WTC11 (cell line): ENCODE data around the gene ARHGAP20. TPM values are rescaled to one million over a fixed set of nuclear protein-coding genes. Genes with fewer than 3 reads are reported as not detected.

Source experiments
- ATAC-seq: fragments of 200-7000 bp; cut with Tn5 transposase; 2 replicates; pipeline ENCODE4 v1.10.0; 2021; ENCODE audit warnings: mild to moderate bottlenecking, moderate library complexity
- CTCF ChIA-PET: fragments of 300-600 bp; sonication (Branson Sonifier 250); formaldehyde crosslinking; loops from one replicate; lab custom pipeline; 2021; ENCODE audit warnings: antibody characterized with exemption; lab: Charles Lee
- POLR2A ChIA-PET: fragments of 350-600 bp; sonication (Branson Sonifier 250); formaldehyde crosslinking; loops from one replicate; lab custom pipeline; 2021; ENCODE audit warnings: antibody characterized with exemption; lab: Charles Lee
- DNase-seq: peaks from one replicate; pipeline ENCODE4 v3.0.0; 2021; ENCODE audit warnings: low spot score
- H3K27ac Mint-ChIP-seq: 2 replicates; pipeline ENCODE4 v1.8.0; 2021; ENCODE audit warnings: mixed read lengths
- H3K27me3 Mint-ChIP-seq: 2 replicates; pipeline ENCODE4 v1.8.0; 2021; ENCODE audit warnings: low read depth, mild to moderate bottlenecking, moderate library complexity, mixed read lengths
- H3K36me3 Mint-ChIP-seq: 2 replicates; pipeline ENCODE4 v1.8.0; 2021; ENCODE audit warnings: mixed read lengths
- H3K4me1 Mint-ChIP-seq: 2 replicates; pipeline ENCODE4 v1.8.0; 2022; ENCODE audit warnings: mixed read lengths
- H3K4me3 Mint-ChIP-seq: 2 replicates; pipeline ENCODE4 v1.8.0; 2021; ENCODE audit warnings: mild to moderate bottlenecking, moderate library complexity, mixed read lengths
- H3K9me3 Mint-ChIP-seq: 2 replicates; pipeline ENCODE4 v1.8.0; 2021; ENCODE audit warnings: mixed read lengths
- ETV6 ChIP-seq: sonication (generic); formaldehyde crosslinking; IDR thresholded peaks from 2 replicates; pipeline ENCODE4 v1.8.1; 2022; ENCODE audit warnings: mild to moderate bottlenecking, missing genetic modification reagents
- GRHL2 ChIP-seq: fragments of 250-450 bp; sonication (Bioruptor Pico); IDR thresholded peaks from 2 replicates; pipeline ENCODE4 v1.8.0; 2022; ENCODE audit warnings: mild to moderate bottlenecking, moderate library complexity; ENCODE audit not compliant: insufficient replicate concordance, severe bottlenecking
- JAZF1 ChIP-seq: fragments of 250-450 bp; sonication (Bioruptor Pico); IDR thresholded peaks from 2 replicates; pipeline ENCODE4 v1.9.0; 2021; ENCODE audit warnings: moderate library complexity, mild to moderate bottlenecking, inconsistent platforms
- JUN ChIP-seq: sonication (generic); formaldehyde crosslinking; IDR thresholded peaks from 2 replicates; pipeline ENCODE4 v1.8.0; 2023; ENCODE audit warnings: mild to moderate bottlenecking, missing genetic modification reagents
- KAT7 ChIP-seq: sonication (generic); formaldehyde crosslinking; IDR thresholded peaks from 2 replicates; pipeline ENCODE4 v1.8.1; 2023; ENCODE audit warnings: missing genetic modification reagents, mild to moderate bottlenecking, borderline replicate concordance
- OVOL2 ChIP-seq: fragments of 250-450 bp; sonication (Bioruptor Pico); IDR thresholded peaks from 2 replicates; pipeline ENCODE4 v1.9.0; 2021; ENCODE audit warnings: mild to moderate bottlenecking, borderline replicate concordance
- ZNF121 ChIP-seq: sonication (generic); formaldehyde crosslinking; IDR thresholded peaks from 2 replicates; pipeline ENCODE4 v1.8.0; 2023; ENCODE audit warnings: missing genetic modification reagents
- ZNF263 ChIP-seq: sonication (generic); formaldehyde crosslinking; IDR thresholded peaks from 2 replicates; pipeline ENCODE4 v1.8.1; 2022; ENCODE audit warnings: low read depth, mild to moderate bottlenecking, moderate library complexity, missing genetic modification reagents
- total RNA-seq: library from RNA; stranded (reverse); gene quantifications from 3 replicates; pipeline ENCODE4 v1.2.3, GENCODE V29; 2021
- TF ChIP-seq, protein P1 (sequence below): sonication (generic); formaldehyde crosslinking; conservative IDR thresholded peaks from 2 replicates; pipeline ENCODE4 v1.8.1; 2023; ENCODE audit warnings: mild to moderate bottlenecking, low read depth, missing genetic modification reagents, moderate library complexity
- TF ChIP-seq, protein P2 (sequence below): sonication (generic); formaldehyde crosslinking; IDR thresholded peaks from 2 replicates; pipeline ENCODE4 v1.8.0; 2022; ENCODE audit warnings: missing genetic modification reagents
- TF ChIP-seq, protein P3 (sequence below): sonication (generic); formaldehyde crosslinking; IDR thresholded peaks from 2 replicates; pipeline ENCODE4 v1.8.0; 2022; ENCODE audit warnings: mild to moderate bottlenecking, missing genetic modification reagents
- TF ChIP-seq, protein P4 (sequence below): sonication (generic); formaldehyde crosslinking; IDR thresholded peaks from 2 replicates; pipeline ENCODE4 v1.8.1; 2022; ENCODE audit warnings: missing genetic modification reagents, borderline replicate concordance
- TF ChIP-seq, protein P5 (sequence below): sonication (generic); formaldehyde crosslinking; IDR thresholded peaks from 2 replicates; pipeline ENCODE4 v1.8.0; 2022; ENCODE audit warnings: mild to moderate bottlenecking, missing genetic modification reagents
- TF ChIP-seq, protein P6 (sequence below): sonication (generic); formaldehyde crosslinking; IDR thresholded peaks from 2 replicates; pipeline ENCODE4 v1.8.0; 2023; ENCODE audit warnings: mild to moderate bottlenecking, missing genetic modification reagents

ARHGAP20 gene
- total RNA-seq, 1 experiment from 2014 or later, result 0.15 TPM

DNA sequence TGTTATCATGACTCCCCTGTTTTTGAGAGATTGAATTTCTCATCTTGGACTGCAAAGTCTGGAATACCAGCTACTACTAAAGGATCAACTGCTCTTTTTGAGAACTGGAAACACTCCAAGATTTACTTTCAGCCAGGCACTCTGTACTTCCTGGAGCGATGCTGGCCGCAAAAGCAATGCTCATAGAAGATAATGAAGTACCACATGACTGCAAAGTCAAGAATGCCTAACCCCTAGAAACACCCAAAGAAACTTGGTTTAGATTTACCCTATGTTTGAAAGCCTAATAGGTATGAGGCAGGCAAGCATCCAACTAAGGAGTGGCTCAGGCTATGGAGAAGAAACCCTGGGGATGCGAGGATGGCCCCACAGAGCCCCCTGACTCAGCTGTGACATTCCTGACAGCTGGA lies 47.7 kb upstream of the ARHGAP20 start:
- Mint-ChIP-seq H3K9me3 (no peaks in the 10 kb centered on the region), H3K4me1 (peaks cover 15% of the 10 kb centered on the region), H3K4me3 (no peak overlapping the region)
- DNase-seq (no peak), ATAC-seq (no peak)
- TF ChIP-seq ETV6 (CRISPR knock-in tag), result no peak
- no peak for TF ChIP-seq GRHL2 (CRISPR knock-in tag)
- TF ChIP-seq, protein P1, sequence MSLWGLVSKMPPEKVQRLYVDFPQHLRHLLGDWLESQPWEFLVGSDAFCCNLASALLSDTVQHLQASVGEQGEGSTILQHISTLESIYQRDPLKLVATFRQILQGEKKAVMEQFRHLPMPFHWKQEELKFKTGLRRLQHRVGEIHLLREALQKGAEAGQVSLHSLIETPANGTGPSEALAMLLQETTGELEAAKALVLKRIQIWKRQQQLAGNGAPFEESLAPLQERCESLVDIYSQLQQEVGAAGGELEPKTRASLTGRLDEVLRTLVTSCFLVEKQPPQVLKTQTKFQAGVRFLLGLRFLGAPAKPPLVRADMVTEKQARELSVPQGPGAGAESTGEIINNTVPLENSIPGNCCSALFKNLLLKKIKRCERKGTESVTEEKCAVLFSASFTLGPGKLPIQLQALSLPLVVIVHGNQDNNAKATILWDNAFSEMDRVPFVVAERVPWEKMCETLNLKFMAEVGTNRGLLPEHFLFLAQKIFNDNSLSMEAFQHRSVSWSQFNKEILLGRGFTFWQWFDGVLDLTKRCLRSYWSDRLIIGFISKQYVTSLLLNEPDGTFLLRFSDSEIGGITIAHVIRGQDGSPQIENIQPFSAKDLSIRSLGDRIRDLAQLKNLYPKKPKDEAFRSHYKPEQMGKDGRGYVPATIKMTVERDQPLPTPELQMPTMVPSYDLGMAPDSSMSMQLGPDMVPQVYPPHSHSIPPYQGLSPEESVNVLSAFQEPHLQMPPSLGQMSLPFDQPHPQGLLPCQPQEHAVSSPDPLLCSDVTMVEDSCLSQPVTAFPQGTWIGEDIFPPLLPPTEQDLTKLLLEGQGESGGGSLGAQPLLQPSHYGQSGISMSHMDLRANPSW (CRISPR knock-in tag), result no peak
- no peak for TF ChIP-seq JAZF1
- no peak for TF ChIP-seq OVOL2
- TF ChIP-seq KAT7 (CRISPR knock-in tag), result no peak
- TF ChIP-seq, protein P2, sequence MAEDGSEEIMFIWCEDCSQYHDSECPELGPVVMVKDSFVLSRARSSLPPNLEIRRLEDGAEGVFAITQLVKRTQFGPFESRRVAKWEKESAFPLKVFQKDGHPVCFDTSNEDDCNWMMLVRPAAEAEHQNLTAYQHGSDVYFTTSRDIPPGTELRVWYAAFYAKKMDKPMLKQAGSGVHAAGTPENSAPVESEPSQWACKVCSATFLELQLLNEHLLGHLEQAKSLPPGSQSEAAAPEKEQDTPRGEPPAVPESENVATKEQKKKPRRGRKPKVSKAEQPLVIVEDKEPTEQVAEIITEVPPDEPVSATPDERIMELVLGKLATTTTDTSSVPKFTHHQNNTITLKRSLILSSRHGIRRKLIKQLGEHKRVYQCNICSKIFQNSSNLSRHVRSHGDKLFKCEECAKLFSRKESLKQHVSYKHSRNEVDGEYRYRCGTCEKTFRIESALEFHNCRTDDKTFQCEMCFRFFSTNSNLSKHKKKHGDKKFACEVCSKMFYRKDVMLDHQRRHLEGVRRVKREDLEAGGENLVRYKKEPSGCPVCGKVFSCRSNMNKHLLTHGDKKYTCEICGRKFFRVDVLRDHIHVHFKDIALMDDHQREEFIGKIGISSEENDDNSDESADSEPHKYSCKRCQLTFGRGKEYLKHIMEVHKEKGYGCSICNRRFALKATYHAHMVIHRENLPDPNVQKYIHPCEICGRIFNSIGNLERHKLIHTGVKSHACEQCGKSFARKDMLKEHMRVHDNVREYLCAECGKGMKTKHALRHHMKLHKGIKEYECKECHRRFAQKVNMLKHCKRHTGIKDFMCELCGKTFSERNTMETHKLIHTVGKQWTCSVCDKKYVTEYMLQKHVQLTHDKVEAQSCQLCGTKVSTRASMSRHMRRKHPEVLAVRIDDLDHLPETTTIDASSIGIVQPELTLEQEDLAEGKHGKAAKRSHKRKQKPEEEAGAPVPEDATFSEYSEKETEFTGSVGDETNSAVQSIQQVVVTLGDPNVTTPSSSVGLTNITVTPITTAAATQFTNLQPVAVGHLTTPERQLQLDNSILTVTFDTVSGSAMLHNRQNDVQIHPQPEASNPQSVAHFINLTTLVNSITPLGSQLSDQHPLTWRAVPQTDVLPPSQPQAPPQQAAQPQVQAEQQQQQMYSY (CRISPR knock-in tag), result no peak
- TF ChIP-seq ZNF263 (CRISPR knock-in tag), result no peak
- TF ChIP-seq, protein P3, sequence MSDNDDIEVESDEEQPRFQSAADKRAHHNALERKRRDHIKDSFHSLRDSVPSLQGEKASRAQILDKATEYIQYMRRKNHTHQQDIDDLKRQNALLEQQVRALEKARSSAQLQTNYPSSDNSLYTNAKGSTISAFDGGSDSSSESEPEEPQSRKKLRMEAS (CRISPR knock-in tag), result no peak
- TF ChIP-seq, all 79 proteins: peak for 0
- Mint-ChIP-seq H3K27ac (no peak overlapping the region), H3K27me3 (no peaks in the 10 kb centered on the region), H3K36me3 (no peaks in the 10 kb centered on the region)
- CTCF ChIA-PET, result no interaction called here
- POLR2A ChIA-PET, result no interaction called here

DNA sequence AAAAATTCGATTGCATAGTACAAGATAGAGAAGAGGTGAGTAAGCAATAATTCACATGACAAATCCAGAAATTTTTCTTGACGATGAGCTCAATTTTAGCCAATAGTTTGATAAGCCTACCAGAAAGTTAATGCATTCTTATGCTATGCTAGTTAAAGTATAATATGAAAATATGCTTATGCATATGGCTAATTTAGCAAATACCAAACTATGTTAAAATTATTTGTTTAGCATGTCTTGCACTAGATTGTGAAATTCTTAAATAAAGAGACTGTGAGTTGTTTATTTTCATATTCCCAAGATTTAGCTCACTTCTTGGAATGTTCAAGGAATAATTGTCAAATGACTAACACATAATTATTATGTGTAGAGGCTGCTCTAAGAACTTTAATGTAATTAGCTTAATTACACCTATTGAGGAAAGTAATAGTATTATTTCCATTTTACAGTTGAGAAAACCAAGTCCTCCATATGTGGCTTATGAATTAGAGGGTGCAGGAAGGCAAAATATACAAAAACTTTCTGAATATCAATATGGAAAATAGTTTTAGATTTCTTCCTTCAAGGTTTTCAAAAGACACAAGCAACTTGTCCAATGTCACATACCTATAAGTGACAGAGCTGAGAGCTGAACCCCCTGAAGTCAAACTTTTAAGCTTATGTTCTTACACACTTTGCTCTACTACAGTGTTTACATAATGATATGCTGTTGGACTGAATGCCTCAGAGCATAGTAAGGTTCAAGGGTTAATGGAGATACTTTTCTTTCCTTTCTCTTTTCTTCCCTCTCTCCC lies 45.9 kb upstream of the ARHGAP20 start:
- peaks cover 3% of the 10 kb centered on the region; the same call in 1 of the 2 replicates for H3K36me3 Mint-ChIP-seq
- TF ChIP-seq ZNF121 (CRISPR knock-in tag) (no peak), JUN (CRISPR knock-in tag) (no peak)
- TF ChIP-seq, protein P2 (CRISPR knock-in tag), result no peak
- TF ChIP-seq, protein P4, sequence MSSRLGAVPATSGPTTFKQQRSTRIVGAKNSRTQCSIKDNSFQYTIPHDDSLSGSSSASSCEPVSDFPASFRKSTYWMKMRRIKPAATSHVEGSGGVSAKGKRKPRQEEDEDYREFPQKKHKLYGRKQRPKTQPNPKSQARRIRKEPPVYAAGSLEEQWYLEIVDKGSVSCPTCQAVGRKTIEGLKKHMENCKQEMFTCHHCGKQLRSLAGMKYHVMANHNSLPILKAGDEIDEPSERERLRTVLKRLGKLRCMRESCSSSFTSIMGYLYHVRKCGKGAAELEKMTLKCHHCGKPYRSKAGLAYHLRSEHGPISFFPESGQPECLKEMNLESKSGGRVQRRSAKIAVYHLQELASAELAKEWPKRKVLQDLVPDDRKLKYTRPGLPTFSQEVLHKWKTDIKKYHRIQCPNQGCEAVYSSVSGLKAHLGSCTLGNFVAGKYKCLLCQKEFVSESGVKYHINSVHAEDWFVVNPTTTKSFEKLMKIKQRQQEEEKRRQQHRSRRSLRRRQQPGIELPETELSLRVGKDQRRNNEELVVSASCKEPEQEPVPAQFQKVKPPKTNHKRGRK (CRISPR knock-in tag), result no peak
- TF ChIP-seq, protein P5, sequence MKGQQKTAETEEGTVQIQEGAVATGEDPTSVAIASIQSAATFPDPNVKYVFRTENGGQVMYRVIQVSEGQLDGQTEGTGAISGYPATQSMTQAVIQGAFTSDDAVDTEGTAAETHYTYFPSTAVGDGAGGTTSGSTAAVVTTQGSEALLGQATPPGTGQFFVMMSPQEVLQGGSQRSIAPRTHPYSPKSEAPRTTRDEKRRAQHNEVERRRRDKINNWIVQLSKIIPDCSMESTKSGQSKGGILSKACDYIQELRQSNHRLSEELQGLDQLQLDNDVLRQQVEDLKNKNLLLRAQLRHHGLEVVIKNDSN (CRISPR knock-in tag), result no peak
- TF ChIP-seq, protein P1 (CRISPR knock-in tag), result no peak
- TF ChIP-seq, protein P6, sequence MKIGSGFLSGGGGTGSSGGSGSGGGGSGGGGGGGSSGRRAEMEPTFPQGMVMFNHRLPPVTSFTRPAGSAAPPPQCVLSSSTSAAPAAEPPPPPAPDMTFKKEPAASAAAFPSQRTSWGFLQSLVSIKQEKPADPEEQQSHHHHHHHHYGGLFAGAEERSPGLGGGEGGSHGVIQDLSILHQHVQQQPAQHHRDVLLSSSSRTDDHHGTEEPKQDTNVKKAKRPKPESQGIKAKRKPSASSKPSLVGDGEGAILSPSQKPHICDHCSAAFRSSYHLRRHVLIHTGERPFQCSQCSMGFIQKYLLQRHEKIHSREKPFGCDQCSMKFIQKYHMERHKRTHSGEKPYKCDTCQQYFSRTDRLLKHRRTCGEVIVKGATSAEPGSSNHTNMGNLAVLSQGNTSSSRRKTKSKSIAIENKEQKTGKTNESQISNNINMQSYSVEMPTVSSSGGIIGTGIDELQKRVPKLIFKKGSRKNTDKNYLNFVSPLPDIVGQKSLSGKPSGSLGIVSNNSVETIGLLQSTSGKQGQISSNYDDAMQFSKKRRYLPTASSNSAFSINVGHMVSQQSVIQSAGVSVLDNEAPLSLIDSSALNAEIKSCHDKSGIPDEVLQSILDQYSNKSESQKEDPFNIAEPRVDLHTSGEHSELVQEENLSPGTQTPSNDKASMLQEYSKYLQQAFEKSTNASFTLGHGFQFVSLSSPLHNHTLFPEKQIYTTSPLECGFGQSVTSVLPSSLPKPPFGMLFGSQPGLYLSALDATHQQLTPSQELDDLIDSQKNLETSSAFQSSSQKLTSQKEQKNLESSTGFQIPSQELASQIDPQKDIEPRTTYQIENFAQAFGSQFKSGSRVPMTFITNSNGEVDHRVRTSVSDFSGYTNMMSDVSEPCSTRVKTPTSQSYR (CRISPR knock-in tag), result no peak

More for the DNA sequence above, 45.9 kb upstream of the ARHGAP20 start:
- Mint-ChIP-seq H3K27ac (no peak overlapping the region), H3K4me3 (no peak overlapping the region), H3K27me3 (no peaks in the 10 kb centered on the region), H3K4me1 (peaks cover 5% of the 10 kb centered on the region), H3K9me3 (peaks cover 8% of the 10 kb centered on the region)
- no peak for ATAC-seq
- CTCF ChIA-PET, result no interaction called here
- POLR2A ChIA-PET, result no interaction called here
- DNase-seq, result no peak
